ENCODE measurements around the gene AP1S2. TPM values are rescaled to one million over a fixed set of nuclear protein-coding genes. Genes with fewer than 3 reads are reported as not detected.
A peak's percentile ranks its signal among the peaks of the same experiment; 100 is the strongest.

AP1S2 gene
- total RNA-seq, 4 donors from 2014 or later, result 67.5 to 127 (median 95.3) TPM

GRCh38 chrX:15864629-15865028 lies 10.0 kb upstream of the AP1S2 start:
- no peak overlapping the region for H3K4me3 ChIP-seq
- H3K4me1 ChIP-seq, result no peaks in the 10 kb centered on the region
- H3K9me3 ChIP-seq, result no peaks in the 10 kb centered on the region
- DNase-seq (ENCODE audit: low spot score in 2 of 2), result no peak
- no peak overlapping the region for H3K27ac ChIP-seq
- no peak for TF ChIP-seq CTCF (IDR thresholded peaks at IDR 0.05)
- TF ChIP-seq EP300 (IDR thresholded peaks at IDR 0.05), result no peak
- no peak for TF ChIP-seq POLR2A (IDR thresholded peaks at IDR 0.05)
- no peaks in the 10 kb centered on the region for H3K36me3 ChIP-seq
- peaks cover 0 to 6% of the 10 kb centered on the region in 2 donors for H3K27me3 ChIP-seq

- TF ChIP-seq EP300 (IDR thresholded peaks at IDR 0.05) (no peak), POLR2A (IDR thresholded peaks at IDR 0.05) (no peak), CTCF (IDR thresholded peaks at IDR 0.05) (no peak)
- DNase-seq (ENCODE audit: low spot score in 2 of 2), result no peak
- Histone ChIP-seq H3K27me3 (peaks cover 0 to 6% of the 10 kb centered on the region in 2 donors), H3K4me3 (no peak overlapping the region), H3K4me1 (no peaks in the 10 kb centered on the region), H3K27ac (no peak overlapping the region), H3K9me3 (no peaks in the 10 kb centered on the region), H3K36me3 (no peaks in the 10 kb centered on the region)
- WGBS, 2 donors, result 72 to 75% methylated on average over 3 of the region's 3 CpGs
Observed at GRCh38 chrX:15864023-15864422, 9.4 kb upstream of the AP1S2 start.

- Histone ChIP-seq H3K4me1 (peaks cover 0 to 4% (median 0%) of the 10 kb centered on the region in 4 donors), H3K27ac (no peak overlapping the region), H3K9me3 (no peaks in the 10 kb centered on the region), H3K4me3 (no peak overlapping the region), H3K27me3 (peaks cover 0 to 6% of the 10 kb centered on the region in 2 donors), H3K36me3 (no peaks in the 10 kb centered on the region)
- TF ChIP-seq POLR2A (IDR thresholded peaks at IDR 0.05), result no peak
- TF ChIP-seq EP300 (IDR thresholded peaks at IDR 0.05), result no peak
- no peak for TF ChIP-seq CTCF (IDR thresholded peaks at IDR 0.05)
- no peak for DNase-seq (ENCODE audit: low spot score in 2 of 2)
- WGBS, 2 donors, result 93% methylated on average over 3 of the region's 3 CpGs
Observed at GRCh38 chrX:15860921-15861320, 6.3 kb upstream of the AP1S2 start.

GRCh38 chrX:15858051-15858450 lies 3.4 kb upstream of the AP1S2 start:
- Histone ChIP-seq H3K27me3 (peaks cover 0 to 3% of the 10 kb centered on the region in 2 donors), H3K36me3 (no peaks in the 10 kb centered on the region), H3K4me1 (peaks cover 0 to 16% (median 0%) of the 10 kb centered on the region in 4 donors), H3K4me3 (no peak overlapping the region), H3K9me3 (no peaks in the 10 kb centered on the region), H3K27ac (no peak overlapping the region)
- 40 to 61% methylated on average over 1 of the region's 1 CpG for WGBS, 2 donors
- DNase-seq (ENCODE audit: low spot score in 2 of 2), result no peak
- TF ChIP-seq CTCF (IDR thresholded peaks at IDR 0.05) (no peak), POLR2A (IDR thresholded peaks at IDR 0.05) (no peak), EP300 (IDR thresholded peaks at IDR 0.05) (no peak)

- no peaks in the 10 kb centered on the region for H3K9me3 ChIP-seq
- peak overlapping the region; percentile 36 to 96 (median 93) for H3K27ac ChIP-seq
- H3K4me3 ChIP-seq, result no peak overlapping the region
- H3K4me1 ChIP-seq, result peaks cover 0 to 16% (median 0%) of the 10 kb centered on the region in 4 donors
- TF ChIP-seq EP300 (IDR thresholded peaks at IDR 0.05) (no peak), CTCF (IDR thresholded peaks at IDR 0.05) (no peak), POLR2A (IDR thresholded peaks at IDR 0.05) (no peak)
- no peak for DNase-seq (ENCODE audit: low spot score in 2 of 2)
- H3K27me3 ChIP-seq, result no peaks in the 10 kb centered on the region
- 15 to 28% methylated on average over 1 of the region's 1 CpG for whole genome bisulfite sequencing, 2 donors
- H3K36me3 ChIP-seq, result no peaks in the 10 kb centered on the region
Observed at GRCh38 chrX:15856636-15857035, 2.0 kb upstream of the AP1S2 start.
